Coronary artery (tissue), 2 donors: ENCODE data around the gene TMEM19.

ENCODE experiments used
- DNase-seq: peaks from one replicate; pipeline ENCODE4 v3.0.0-alpha.2; 2017; ENCODE audit warnings: low spot score
- H3K27ac ChIP-seq, 2 donors: fragments of 200-600 bp; sonication (generic); one replicate each; pipeline ENCODE4 v1.5.1; 2016 to 2019
- H3K4me3 ChIP-seq: fragments of 200-600 bp; sonication (generic); 2 replicates; pipeline ENCODE4 v1.5.1; 2016; ENCODE audit warnings: mild to moderate bottlenecking, moderate library complexity
- CTCF ChIP-seq: fragments of 200-600 bp; sonication (generic); IDR thresholded peaks from one replicate; pipeline ENCODE4 v1.5.1; 2019; ENCODE audit warnings: antibody characterized with exemption

Gene TMEM19

DNA sequence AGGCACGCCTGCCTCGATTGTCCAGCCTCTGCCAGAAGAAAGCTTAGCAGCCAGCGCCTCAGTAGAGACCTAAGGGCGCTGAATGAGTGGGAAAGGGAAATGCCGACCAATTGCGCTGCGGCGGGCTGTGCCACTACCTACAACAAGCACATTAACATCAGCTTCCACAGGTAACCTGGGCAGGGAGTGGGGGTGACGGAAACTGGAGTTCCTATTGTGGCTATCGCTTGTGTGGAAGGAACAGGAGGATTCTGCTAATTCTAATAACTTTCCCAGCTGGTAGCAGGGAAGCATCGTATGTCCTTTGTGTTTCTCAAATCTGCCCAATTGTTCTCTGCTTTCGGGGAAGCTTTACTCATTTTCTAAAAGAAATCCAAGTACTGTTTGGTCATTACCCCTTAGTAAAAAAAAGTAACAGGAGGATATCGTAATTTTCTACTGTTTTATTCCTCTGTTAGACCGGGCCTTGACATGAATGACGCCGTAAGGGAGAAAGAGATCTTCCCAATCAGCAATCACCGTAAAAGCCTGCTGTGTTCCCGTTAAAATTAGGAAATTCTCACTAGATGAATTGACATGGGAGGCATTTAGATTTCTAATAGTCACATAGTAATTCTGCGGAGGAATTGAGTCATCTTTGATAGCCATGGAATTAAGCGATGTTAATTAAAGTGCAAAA, 21.3 kb upstream of the TMEM19 start:
- H3K27ac ChIP-seq, result peak overlapping the region; percentile 93 to 95
- peak overlapping the region; percentile 85 for H3K4me3 ChIP-seq
- no peak for DNase-seq
- TF ChIP-seq CTCF, result no peak

DNA sequence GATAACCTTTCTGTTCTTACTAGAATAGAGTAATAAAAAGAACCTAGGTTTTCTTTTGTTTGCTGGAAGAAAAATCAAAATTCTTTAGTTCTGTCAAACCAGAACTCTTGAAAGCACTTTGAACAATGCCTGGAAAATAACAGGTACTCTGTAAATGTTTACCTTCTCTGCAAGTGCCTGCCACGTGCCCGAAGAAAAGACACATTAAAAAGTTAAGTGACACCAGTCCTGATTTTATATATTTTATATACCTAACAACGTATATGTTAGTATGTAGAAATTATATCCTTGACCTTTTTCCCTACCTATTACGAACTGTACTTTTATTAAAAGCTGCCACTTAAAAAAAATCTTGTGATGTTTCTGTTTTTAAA, 20.8 kb upstream of the TMEM19 start:
- no peak for TF ChIP-seq CTCF
- peak overlapping the region; percentile 93 to 95 for H3K27ac ChIP-seq
- peak overlapping the region; percentile 85 for H3K4me3 ChIP-seq
- no peak for DNase-seq

DNA sequence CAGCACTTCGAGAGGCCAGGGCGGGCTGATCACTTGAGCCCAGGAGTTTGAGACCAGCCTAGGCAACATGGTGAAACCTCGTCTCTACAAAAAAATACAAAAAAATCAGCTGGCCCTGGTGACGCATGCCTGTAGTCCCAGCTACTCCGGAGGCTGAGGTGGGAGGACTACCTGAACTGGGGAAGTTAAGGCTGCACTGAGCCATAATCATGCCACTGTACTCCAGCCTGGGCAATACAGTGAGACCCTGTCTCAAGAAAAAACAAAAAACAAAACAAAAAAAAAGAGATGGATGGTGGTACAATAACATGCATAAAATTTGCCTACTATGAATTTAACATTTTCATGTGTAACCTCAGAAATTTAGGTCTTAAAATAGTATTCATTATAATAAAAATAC, 19.6 kb upstream of the TMEM19 start:
- H3K4me3 ChIP-seq, result no peak overlapping the region
- no peak for TF ChIP-seq CTCF

DNA sequence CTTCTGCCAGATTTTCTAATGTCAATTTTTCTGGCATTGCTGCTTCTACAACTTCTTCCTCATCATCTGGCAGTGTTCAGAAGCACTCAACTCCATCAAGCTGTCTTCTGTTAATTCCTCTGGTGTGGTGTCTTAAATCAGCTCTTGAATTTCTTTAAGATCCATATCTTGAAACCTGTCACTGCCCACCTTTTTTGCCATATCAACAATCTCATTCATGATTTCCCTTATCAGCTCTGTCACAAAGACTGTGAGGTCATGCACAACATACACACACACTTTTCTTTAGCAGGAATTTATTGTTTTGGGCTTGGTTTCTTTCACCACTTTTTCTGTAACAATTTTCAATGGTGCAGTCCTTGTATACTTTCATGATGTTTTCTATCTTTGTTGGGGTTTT, 14.6 kb upstream of the TMEM19 start:
- Histone ChIP-seq H3K27ac (no peak overlapping the region), H3K4me3 (no peak overlapping the region)
- TF ChIP-seq CTCF, result no peak
- no peak for DNase-seq

More for the DNA sequence above, 19.6 kb upstream of the TMEM19 start:
- H3K27ac ChIP-seq, result no peak overlapping the region
- no peak for DNase-seq

DNA sequence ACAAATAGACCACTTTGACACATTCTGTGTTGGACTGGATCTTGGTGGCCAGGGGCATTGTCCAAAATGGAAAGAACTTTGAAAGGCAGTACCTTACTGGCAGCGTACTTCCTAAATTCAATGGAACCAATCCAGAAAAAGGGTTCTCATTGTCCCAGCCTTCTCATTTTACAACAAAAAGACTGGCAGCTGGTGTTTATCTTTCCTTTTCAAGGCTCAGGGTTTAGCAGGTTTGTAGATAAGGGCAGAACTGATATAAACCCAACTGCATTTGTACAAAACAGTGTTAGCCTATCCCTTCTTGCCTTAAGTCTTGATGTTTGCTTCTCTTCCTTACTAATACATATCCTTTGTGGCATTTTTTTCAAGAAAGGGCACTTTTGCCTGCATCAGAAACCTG, 14.1 kb upstream of the TMEM19 start:
- no peak for TF ChIP-seq CTCF
- DNase-seq, result no peak
- H3K27ac ChIP-seq, result no peak overlapping the region
- H3K4me3 ChIP-seq, result no peak overlapping the region

- TF ChIP-seq CTCF, result no peak
- no peak overlapping the region for H3K4me3 ChIP-seq
- no peak for DNase-seq
- no peak overlapping the region for H3K27ac ChIP-seq
These were observed 3.4 kb upstream of the TMEM19 start for GRCh38 chr12:71682466-71682865.

GRCh38 chr12:71683633-71684032, 2.2 kb upstream of the TMEM19 start:
- no peak overlapping the region for H3K4me3 ChIP-seq
- no peak overlapping the region for H3K27ac ChIP-seq

More at GRCh38 chr12:71683633-71684032, 2.2 kb upstream of the TMEM19 start:
- DNase-seq, result no peak
- TF ChIP-seq CTCF, result no peak
